SIG-M5 treated with dmso at 0.1 percent for 504 hours (cell line): ENCODE results near the gene TAL2.
A peak's percentile ranks its signal among the peaks of the same experiment; 100 is the strongest.

ENCODE experiments used
- DNase-seq: peaks from one replicate; lab custom pipeline; 2025; ENCODE audit not compliant: unreplicated experiment; lab: John Stamatoyannopoulos, UW

Gene TAL2

GRCh38 chr9:105673850-105674387 lies 11.7 kb downstream of the TAL2 start:
- DNase-seq: no peak

GRCh38 chr9:105676351-105676923 lies 14.2 kb downstream of the TAL2 start:
- no peak for DNase-seq

- no peak for DNase-seq
Observed at GRCh38 chr9:105678163-105678562, 15.9 kb downstream of the TAL2 start.

- DNase-seq: no peak
Observed at GRCh38 chr9:105678781-105679180, 16.5 kb downstream of the TAL2 start.

GRCh38 chr9:105679257-105680022 lies 17.2 kb downstream of the TAL2 start:
- no peak for DNase-seq

GRCh38 chr9:105681313-105681712 lies 19.1 kb downstream of the TAL2 start:
- DNase-seq: no peak

GRCh38 chr9:105681724-105682123 lies 19.5 kb downstream of the TAL2 start:
- no peak for DNase-seq

- no peak for DNase-seq
Observed at GRCh38 chr9:105683688-105684275, 21.5 kb downstream of the TAL2 start.

GRCh38 chr9:105686936-105687335 lies 24.7 kb downstream of the TAL2 start:
- DNase-seq: no peak

GRCh38 chr9:105690742-105691141 lies 28.5 kb downstream of the TAL2 start:
- peak; percentile 34 for DNase-seq

- DNase-seq: peak; percentile 30
Observed at GRCh38 chr9:105693435-105694189, 31.4 kb downstream of the TAL2 start.

- DNase-seq: peak; percentile 62
Observed at GRCh38 chr9:105694190-105694847, 32.1 kb downstream of the TAL2 start, which contains the start of gene TMEM38B. TSS of gene TMEM38B (plus strand) at chr9:105694541. CDS start at chr9:105694661, 120 bp downstream.

- peak; percentile 84 for DNase-seq
Observed at GRCh38 chr9:105694848-105695581, 32.8 kb downstream of the TAL2 start.

GRCh38 chr9:105696219-105696793 lies 34.0 kb downstream of the TAL2 start:
- no peak for DNase-seq

GRCh38 chr9:105697871-105698270 lies 35.6 kb downstream of the TAL2 start:
- no peak for DNase-seq

- DNase-seq: no peak
Observed at GRCh38 chr9:105698348-105698870, 36.2 kb downstream of the TAL2 start.

GRCh38 chr9:105700668-105701067 lies 38.4 kb downstream of the TAL2 start:
- no peak for DNase-seq

GRCh38 chr9:105701145-105701544 lies 38.9 kb downstream of the TAL2 start:
- DNase-seq: no peak

GRCh38 chr9:105702207-105702606 lies 40.0 kb downstream of the TAL2 start:
- no peak for DNase-seq
